ENCODE results near the gene ZMYND8.

The ZMYND8 gene

DNA sequence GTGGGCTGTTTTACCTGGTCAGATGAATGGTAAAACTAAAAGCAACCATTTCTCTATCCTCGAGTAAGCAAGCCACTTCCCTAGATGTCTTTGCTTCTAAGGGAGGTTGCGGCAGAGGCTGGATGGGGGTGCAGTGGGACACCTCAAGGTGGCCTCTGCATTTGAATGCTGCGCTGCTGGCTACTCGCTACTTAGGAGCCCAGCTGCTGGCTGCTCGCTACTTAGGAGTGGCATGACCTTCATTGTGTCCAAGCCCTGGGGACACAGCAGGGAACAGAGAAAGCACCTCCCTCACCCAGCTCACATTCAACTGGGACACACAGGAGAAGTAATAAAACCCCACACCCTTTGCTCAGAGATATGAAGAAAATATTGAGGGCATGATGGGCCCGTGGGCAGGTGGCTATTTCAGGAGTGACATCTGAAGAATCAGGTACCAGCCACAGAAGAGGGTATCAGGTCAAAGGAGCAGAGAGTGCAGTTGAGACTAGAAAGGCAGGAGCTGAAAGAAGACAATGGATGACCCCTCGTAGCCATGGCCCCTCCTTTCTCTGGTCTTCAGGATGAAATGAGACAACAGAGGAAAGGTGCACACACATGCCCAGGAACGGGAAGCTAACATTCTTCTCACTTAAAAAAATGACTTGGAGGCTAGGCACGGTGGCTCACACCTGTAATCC lies 149.4 kb downstream of the ZMYND8 start:
- TF ChIP-seq ZFX (IDR thresholded peaks at IDR 0.05) = no peak
- TF ChIP-seq, protein P1, sequence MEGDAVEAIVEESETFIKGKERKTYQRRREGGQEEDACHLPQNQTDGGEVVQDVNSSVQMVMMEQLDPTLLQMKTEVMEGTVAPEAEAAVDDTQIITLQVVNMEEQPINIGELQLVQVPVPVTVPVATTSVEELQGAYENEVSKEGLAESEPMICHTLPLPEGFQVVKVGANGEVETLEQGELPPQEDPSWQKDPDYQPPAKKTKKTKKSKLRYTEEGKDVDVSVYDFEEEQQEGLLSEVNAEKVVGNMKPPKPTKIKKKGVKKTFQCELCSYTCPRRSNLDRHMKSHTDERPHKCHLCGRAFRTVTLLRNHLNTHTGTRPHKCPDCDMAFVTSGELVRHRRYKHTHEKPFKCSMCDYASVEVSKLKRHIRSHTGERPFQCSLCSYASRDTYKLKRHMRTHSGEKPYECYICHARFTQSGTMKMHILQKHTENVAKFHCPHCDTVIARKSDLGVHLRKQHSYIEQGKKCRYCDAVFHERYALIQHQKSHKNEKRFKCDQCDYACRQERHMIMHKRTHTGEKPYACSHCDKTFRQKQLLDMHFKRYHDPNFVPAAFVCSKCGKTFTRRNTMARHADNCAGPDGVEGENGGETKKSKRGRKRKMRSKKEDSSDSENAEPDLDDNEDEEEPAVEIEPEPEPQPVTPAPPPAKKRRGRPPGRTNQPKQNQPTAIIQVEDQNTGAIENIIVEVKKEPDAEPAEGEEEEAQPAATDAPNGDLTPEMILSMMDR (conservative IDR thresholded peaks at IDR 0.05) = no peak
- H3K27ac ChIP-seq = no peak overlapping the region

- 0 out of 2 replicates have a peak overlapping the region, but pooled peaks have one; percentile 39 for H3K27ac ChIP-seq
Observed at GRCh38 chr20:47206552-47206951, 149.9 kb downstream of the ZMYND8 start.

- H3K27ac ChIP-seq = peak overlapping the region; percentile 39
Observed at GRCh38 chr20:47205577-47206123, 150.8 kb downstream of the ZMYND8 start.

DNA sequence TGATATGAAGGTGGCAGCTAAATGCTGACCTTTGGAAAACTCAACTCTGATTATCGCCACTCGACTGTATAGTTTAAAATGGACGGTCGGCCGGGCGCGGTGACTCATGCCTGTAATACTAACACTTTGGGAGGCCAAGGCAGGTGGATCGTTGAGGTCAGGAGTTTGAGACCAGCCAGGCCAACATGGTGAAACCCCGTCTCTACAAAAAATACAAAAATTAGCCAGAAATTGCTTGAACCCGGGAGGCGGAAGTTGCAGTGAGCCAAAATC lies 151.7 kb downstream of the ZMYND8 start:
- H3K27ac ChIP-seq = peak overlapping the region; percentile 39

More at GRCh38 chr20:47205577-47206123, 150.8 kb downstream of the ZMYND8 start:
- no peak for TF ChIP-seq ZFX (IDR thresholded peaks at IDR 0.05)
- TF ChIP-seq, protein P1 (conservative IDR thresholded peaks at IDR 0.05) = peak; percentile 95

DNA sequence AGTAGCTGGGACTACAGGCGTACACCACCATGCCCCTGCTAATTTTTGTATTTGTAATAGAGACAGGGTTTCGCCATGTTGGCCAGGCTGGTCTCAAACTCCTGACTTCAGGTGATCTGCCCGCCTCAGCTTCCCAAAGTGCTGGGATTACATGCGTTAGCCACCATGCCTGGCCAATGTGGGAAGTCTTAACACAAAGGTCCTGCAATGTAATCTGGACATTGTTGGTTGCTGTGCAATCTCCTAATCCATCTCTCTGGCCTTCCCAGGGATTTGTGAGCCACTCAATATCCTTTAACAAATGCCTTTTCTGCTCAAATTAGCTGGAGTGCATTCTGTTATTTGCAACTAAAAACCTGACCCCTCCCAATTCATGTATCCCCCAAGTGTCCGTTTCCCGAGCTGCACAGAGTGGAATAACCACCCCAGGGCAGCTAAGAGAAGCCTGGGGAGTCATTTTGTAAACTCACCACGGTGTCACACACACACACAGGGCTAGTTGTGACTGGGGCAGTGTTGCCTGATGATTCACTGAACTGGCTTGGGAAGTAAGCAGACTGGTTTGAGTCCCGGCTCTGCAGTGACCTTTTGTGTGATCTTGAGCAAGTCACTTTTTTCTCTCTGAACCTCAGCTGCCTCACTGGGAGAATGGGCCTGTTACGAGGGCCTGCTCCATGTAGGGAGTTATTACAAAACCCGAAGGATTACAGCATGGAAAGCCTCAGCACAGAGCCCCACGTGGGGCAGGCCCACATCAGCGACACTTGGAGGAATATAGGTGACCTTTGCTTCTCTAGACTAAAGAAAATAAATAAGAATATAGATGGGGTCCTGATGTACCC lies 152.3 kb downstream of the ZMYND8 start:
- peak overlapping the region; percentile 39 for H3K27ac ChIP-seq
- no peak for TF ChIP-seq ZFX (IDR thresholded peaks at IDR 0.05)
- TF ChIP-seq, protein P1 (conservative IDR thresholded peaks at IDR 0.05) = no peak

- TF ChIP-seq ZFX (IDR thresholded peaks at IDR 0.05) = no peak
- TF ChIP-seq, protein P1 (conservative IDR thresholded peaks at IDR 0.05) = no peak
- H3K27ac ChIP-seq = no peak overlapping the region
Observed at GRCh38 chr20:47202733-47203667, 153.5 kb downstream of the ZMYND8 start.

- H3K27ac ChIP-seq = no peak overlapping the region
Observed at GRCh38 chr20:47201074-47201730, 155.3 kb downstream of the ZMYND8 start.

More at GRCh38 chr20:47201074-47201730, 155.3 kb downstream of the ZMYND8 start:
- TF ChIP-seq, protein P1 (conservative IDR thresholded peaks at IDR 0.05) = no peak
- TF ChIP-seq ZFX (IDR thresholded peaks at IDR 0.05) = no peak
